A549 treated with ZK216348 at 1 μM for 4 hours (cell line): ENCODE data around the gene ARL5A. TPM values are rescaled to one million over a fixed set of nuclear protein-coding genes. Genes with fewer than 3 reads are reported as not detected.

Source experiments
- total RNA-seq: library from RNA; stranded (reverse); fragments of 200-300 nt; extraction: Qiagen RNA extraction; gene quantifications from 5 replicates; pipeline ENCODE4 v1.2.3, GENCODE V29; 2022; ENCODE audit warnings: low read depth

The ARL5A gene, protein sequence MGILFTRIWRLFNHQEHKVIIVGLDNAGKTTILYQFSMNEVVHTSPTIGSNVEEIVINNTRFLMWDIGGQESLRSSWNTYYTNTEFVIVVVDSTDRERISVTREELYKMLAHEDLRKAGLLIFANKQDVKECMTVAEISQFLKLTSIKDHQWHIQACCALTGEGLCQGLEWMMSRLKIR
- 16.7 to 27.1 TPM (median 23.3 TPM) in 5 replicates for total RNA-seq

DNA sequence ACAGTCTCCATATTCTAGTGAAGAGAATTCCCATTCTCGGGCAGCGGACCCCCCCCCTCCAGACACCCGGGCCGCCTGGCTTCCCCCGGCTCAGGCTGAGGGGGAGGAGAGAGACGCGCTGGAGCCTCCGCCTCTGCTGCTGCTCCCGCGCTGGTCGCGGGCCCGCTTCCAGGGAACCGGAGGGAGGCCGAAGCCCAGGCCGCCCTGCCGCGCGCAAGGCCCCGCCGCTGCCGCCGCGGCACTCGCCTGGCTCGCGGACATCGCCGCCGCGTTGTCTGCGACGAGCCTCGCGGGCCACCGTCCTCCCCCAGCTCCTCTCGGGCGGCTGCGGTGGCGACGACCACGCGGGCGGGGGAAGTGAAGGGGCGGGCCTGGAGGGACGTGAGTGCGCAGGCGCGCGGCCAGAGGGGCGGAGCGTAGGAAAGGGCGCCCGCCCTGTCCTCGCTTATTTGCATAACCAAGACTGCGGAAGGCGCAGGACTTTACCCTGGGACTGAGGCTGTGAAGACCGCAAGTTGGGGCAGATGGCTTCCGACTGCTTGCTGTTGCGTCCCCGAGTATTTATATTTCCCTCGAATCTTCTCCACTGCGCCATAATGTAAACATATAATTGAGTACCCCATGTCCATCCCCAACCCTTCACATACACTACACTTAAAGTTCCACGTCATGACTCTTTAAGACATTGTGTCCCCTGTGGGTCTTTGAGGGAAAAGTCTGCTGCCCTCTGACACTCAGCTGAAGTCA lies at the start of gene ARL5A:
ARL5A (minus strand) TSS at position 279 of the 747 bp plus-strand sequence; CDS start at position 34, 245 bp downstream.

Other genes starting within 250 kb of the ARL5A start
- gene NEB, start 93.9 kb downstream of the ARL5A start, total RNA-seq: 0.11 to 0.50 TPM (median 0.24 TPM) in 5 replicates